SK-N-SH (cell line): ENCODE results near the gene KIRREL1. TPM values are rescaled to one million over a fixed set of nuclear protein-coding genes. Genes with fewer than 3 reads are reported as not detected.

Experiments used
- CTCF ChIA-PET: fragments of 300-600, 350-600 bp; formaldehyde crosslinking; extraction: SDS; loops from one replicate; lab custom pipeline; 2021; lab: Yijun Ruan, JAX
- POLR2A ChIA-PET: fragments of 350-600 bp; sonication (Branson Sonifier 250); formaldehyde crosslinking; extraction: SDS; loops from one replicate; lab custom pipeline; 2020; ENCODE audit warnings: antibody characterized with exemption, inconsistent platforms; lab: Yijun Ruan, JAX
- DNase-seq: peaks from one replicate; pipeline ENCODE4 v3.0.0; 2012
- H2AFZ ChIP-seq: fragments of 200-600 bp; sonication (generic); 2 replicates; pipeline ENCODE4 v1.8.1; 2016; ENCODE audit warnings: antibody characterized with exemption, mild to moderate bottlenecking, low read depth
- H3F3A ChIP-seq: fragments of 200-600 bp; sonication (generic); replicated peaks from 2 replicates; pipeline ENCODE3; 2016; ENCODE audit warnings: antibody characterized with exemption, mild to moderate bottlenecking; ENCODE audit not compliant: insufficient read depth
- H3K27ac ChIP-seq, 2 experiments: fragments of 200-500 bp in 1 of 2; fragments of 200-600 bp in 1 of 2; sonication (Bioruptor generic) in 1 of 2; sonication (generic), shearing (Covaris generic) in 1 of 2; 2 replicates each; pipeline versions ENCODE4 v1.5.1 to v1.6.1; 2014 to 2016; ENCODE audit warnings: low read depth in 2 of 2, inconsistent platforms in 1 of 2, low read length in 1 of 2, mild to moderate bottlenecking in 1 of 2, mixed read lengths in 1 of 2
- H3K27me3 ChIP-seq: fragments of 200-600 bp; sonication (generic), shearing (Covaris generic); 2 replicates; pipeline ENCODE4 v1.6.1; 2016; ENCODE audit warnings: mixed run types; ENCODE audit not compliant: insufficient read depth
- H3K36me3 ChIP-seq, 2 experiments: fragments of 200-500 bp in 1 of 2; fragments of 200-600 bp in 1 of 2; sonication (Bioruptor generic) in 1 of 2; sonication (generic) in 1 of 2; replicated peaks in 1 of 2; 2 replicates each; pipeline versions ENCODE3 to v1.5.1; 2014 to 2016; ENCODE audit warnings: low read length in 1 of 2, mild to moderate bottlenecking in 1 of 2; ENCODE audit not compliant: insufficient read depth in 2 of 2, control insufficient read depth in 1 of 2
- H3K4me1 ChIP-seq, 2 experiments: fragments of 200-500 bp in 1 of 2; fragments of 200-600 bp in 1 of 2; sonication (Bioruptor generic) in 1 of 2; sonication (generic), shearing (Covaris generic) in 1 of 2; 2 replicates each; pipeline versions ENCODE4 v1.5.1 to v1.6.1; 2014 to 2016; ENCODE audit warnings: low read depth in 1 of 2, low read length in 1 of 2, mixed run types in 1 of 2; ENCODE audit not compliant: insufficient read depth in 2 of 2, control insufficient read depth in 1 of 2
- H3K4me2 ChIP-seq: fragments of 200-600 bp; sonication (generic), shearing (Covaris generic); 2 replicates; pipeline ENCODE4 v1.6.1; 2017; ENCODE audit warnings: mixed run types
- H3K4me3 ChIP-seq, 2 experiments: fragments of 200-500 bp in 1 of 2; fragments of 200-600 bp in 1 of 2; sonication (Bioruptor generic) in 1 of 2; sonication (generic), shearing (Covaris generic) in 1 of 2; 2 replicates each; pipeline versions ENCODE4 v1.5.1 to v1.8.1; 2014 to 2016; ENCODE audit warnings: low read depth in 2 of 2, inconsistent platforms in 1 of 2, low read length in 1 of 2, mild to moderate bottlenecking in 1 of 2, mixed read lengths in 1 of 2, moderate library complexity in 1 of 2
- H3K79me2 ChIP-seq: fragments of 200-600 bp; sonication (generic); 2 replicates; pipeline ENCODE4 v1.8.1; 2017; ENCODE audit warnings: mild to moderate bottlenecking; ENCODE audit not compliant: insufficient read depth
- H3K9ac ChIP-seq: fragments of 200-600 bp; sonication (generic); 2 replicates; pipeline ENCODE4 v1.6.1; 2017; ENCODE audit warnings: mixed run types
- H3K9me2 ChIP-seq: fragments of 200-600 bp; sonication (generic); 2 replicates; pipeline ENCODE4 v1.6.1; 2017; ENCODE audit warnings: mixed run types
- H3K9me3 ChIP-seq: fragments of 200-600 bp; sonication (generic); 2 replicates; pipeline ENCODE4 v1.6.1; 2017; ENCODE audit warnings: mixed run types, mild to moderate bottlenecking, moderate library complexity
- H4K20me1 ChIP-seq: fragments of 200-600 bp; sonication (generic); 2 replicates; pipeline ENCODE4 v1.6.1; 2017; ENCODE audit warnings: mild to moderate bottlenecking, mixed run types; ENCODE audit not compliant: insufficient read depth
- ELF1 ChIP-seq: IDR thresholded peaks from 2 replicates; pipeline ENCODE4 v1.4.0; 2012
- FOXJ3 ChIP-seq: sonication (generic); formaldehyde crosslinking; IDR thresholded peaks from 2 replicates; pipeline ENCODE4 v1.5.1; 2020; ENCODE audit warnings: mild to moderate bottlenecking, missing genetic modification reagents
- PBX3 ChIP-seq: IDR thresholded peaks from 2 replicates; pipeline ENCODE4; 2012
- POLR2AphosphoS5 ChIP-seq: IDR thresholded peaks from 2 replicates; pipeline ENCODE4 v1.6.1; 2012; ENCODE audit warnings: low read depth, low read length
- RCOR1 ChIP-seq: fragments of 150-350 bp; IDR thresholded peaks from 2 replicates; pipeline ENCODE4 v1.6.1; 2017; ENCODE audit warnings: antibody characterized with exemption, low read length
- RFX5 ChIP-seq: IDR thresholded peaks from 2 replicates; pipeline ENCODE4 v1.6.1; 2012; ENCODE audit warnings: mild to moderate bottlenecking, improper control_type of control experiment, low read length
- RXRA ChIP-seq: IDR thresholded peaks from 2 replicates; pipeline ENCODE4 v1.4.0; 2012; ENCODE audit warnings: low read depth, mild to moderate bottlenecking, borderline replicate concordance
- USF1 ChIP-seq: IDR thresholded peaks from 2 replicates; pipeline ENCODE4 v1.4.0; 2012; ENCODE audit warnings: low read depth, borderline replicate concordance
- USF2 ChIP-seq: fragments of 150-350 bp; IDR thresholded peaks from 2 replicates; pipeline ENCODE4 v1.6.1; 2017; ENCODE audit warnings: antibody characterized with exemption, low read length, low read depth, borderline replicate concordance
- WGBS: methylation state at CpG from one replicate; pipeline ENCODE4 v1.1.6; 2017; ENCODE audit warnings: low lambda C conversion rate; 5-methylcytosine and 5-hydroxymethylcytosine counted together
- polyA plus RNA-seq, 3 experiments: library from polyadenylated mRNA; depleted of rRNA; stranded (reverse); fragments of >200 nt; gene quantifications; 2 replicates each; pipeline ENCODE4 v1.2.3, GENCODE V29; 2012

KIRREL1 gene
- polyA plus RNA-seq, 1 of the 3 experiments (the other 2 are of a cell fraction) = 47.8 TPM

- POLR2A ChIA-PET = no interaction called here
- CTCF ChIA-PET = interaction anchor here (0.6 to 1.5 kb wide), 5 partner anchors 8 to 272 kb away, joined by 3 to 5 read pairs (median 3); no protein-coding TSS in a partner anchor
These were observed 20.6 kb downstream of the KIRREL1 start for GRCh38 chr1:158013840-158014730.

GRCh38 chr1:158014731-158015320 is 21.4 kb downstream of the KIRREL1 start:
- Histone ChIP-seq H3K4me1 (peaks cover 51 to 75% of the 10 kb centered on the region in 2 experiments), H3K27ac (peak overlapping the region; percentile 69 to 100; a peak in 3 of 4 replicates), H3K9me2 (no peaks in the 10 kb centered on the region), H3K79me2 (peaks cover 83% of the 10 kb centered on the region), H2AFZ (no peak overlapping the region), H3K4me3 (no peak overlapping the region), H3K27me3 (no peaks in the 10 kb centered on the region), H3K9ac (no peak overlapping the region; the same call in 1 of the 2 replicates), H3K9me3 (no peaks in the 10 kb centered on the region), H4K20me1 (no peaks in the 10 kb centered on the region), H3F3A (peaks cover 48% of the 10 kb centered on the region), H3K4me2 (peak overlapping the region; percentile 62; the same call in 1 of the 2 replicates), H3K36me3 (peaks cover 0 to 4% of the 10 kb centered on the region in 2 experiments)
- DNase-seq = no peak
- WGBS = 50% methylated on average over 5 of the region's 6 CpGs
- POLR2A ChIA-PET = no interaction called here
- no peak for TF ChIP-seq USF1
- no peak for TF ChIP-seq RXRA
- no peak for TF ChIP-seq POLR2AphosphoS5
- no peak for TF ChIP-seq USF2
- no peak for TF ChIP-seq RCOR1
- no peak for TF ChIP-seq FOXJ3 (CRISPR knock-in tag)
- no peak for TF ChIP-seq PBX3
- no peak for TF ChIP-seq ELF1
- CTCF ChIA-PET = interaction anchor here (1.0 to 1.5 kb wide), 2 partner anchors 23 to 273 kb away, joined by 3 to 5 read pairs; no protein-coding TSS in a partner anchor

More at GRCh38 chr1:158013840-158014730, 20.6 kb downstream of the KIRREL1 start:
- Histone ChIP-seq H3F3A (peaks cover 51% of the 10 kb centered on the region), H3K27ac (peak overlapping the region; percentile 8 to 100; a peak in 3 of 4 replicates), H3K4me2 (peak overlapping the region; percentile 62), H3K9me3 (no peaks in the 10 kb centered on the region), H2AFZ (no peak overlapping the region), H3K27me3 (no peaks in the 10 kb centered on the region), H3K9ac (peak overlapping the region; percentile 27; the same call in 1 of the 2 replicates), H3K4me3 (no peak overlapping the region), H3K4me1 (peaks cover 57 to 77% of the 10 kb centered on the region in 2 experiments), H3K9me2 (no peaks in the 10 kb centered on the region), H3K79me2 (peaks cover 90% of the 10 kb centered on the region), H3K36me3 (peaks cover 0 to 4% of the 10 kb centered on the region in 2 experiments)
- 45% methylated on average over 12 of the region's 12 CpGs for WGBS
- no peak for DNase-seq
- TF ChIP-seq RFX5 (peak; percentile 70; the same call in 1 of the 2 replicates), FOXJ3 (CRISPR knock-in tag) (no peak)
- TF ChIP-seq, all 33 proteins: peak for 1
- no peaks in the 10 kb centered on the region for H4K20me1 ChIP-seq
